Mesenchymal stem cell (in vitro differentiated cells and primary cell): ENCODE measurements around the gene ERCC4.

Source experiments
- DNase-seq: peaks from one replicate; pipeline ENCODE4 v3.0.0-alpha.2; 2013
- H2AFZ ChIP-seq: one replicate; pipeline ENCODE4 v1.6.1; 2013; ENCODE audit warnings: low read depth, mild to moderate bottlenecking, control low read depth, inconsistent platforms, low read length, moderate library complexity
- H2AK5ac ChIP-seq: 2 replicates; pipeline ENCODE4 v1.6.1; 2013; ENCODE audit warnings: low read length, moderate library complexity, mild to moderate bottlenecking, inconsistent platforms; ENCODE audit not compliant: severe bottlenecking
- H2BK120ac ChIP-seq: one replicate; pipeline ENCODE4 v1.6.1; 2013; ENCODE audit warnings: low read depth, mild to moderate bottlenecking, inconsistent platforms, low read length, moderate library complexity
- H2BK12ac ChIP-seq, 2 experiments: one replicate each; pipeline ENCODE4 v1.6.1; 2013; ENCODE audit warnings: inconsistent platforms in 2 of 2, low read length in 2 of 2, mild to moderate bottlenecking in 2 of 2, moderate library complexity in 2 of 2, control low read depth in 1 of 2
- H2BK15ac ChIP-seq: one replicate; pipeline ENCODE4 v1.6.1; 2013; ENCODE audit warnings: mild to moderate bottlenecking, low read depth, inconsistent platforms; ENCODE audit not compliant: poor library complexity, severe bottlenecking
- H2BK5ac ChIP-seq: 2 replicates; pipeline ENCODE4 v1.6.1; 2013; ENCODE audit warnings: low read depth, mild to moderate bottlenecking, low read length, control low read depth, inconsistent platforms; ENCODE audit not compliant: poor library complexity, severe bottlenecking
- H3K14ac ChIP-seq, 2 experiments: one replicate each; pipeline ENCODE4 v1.6.1; 2013; ENCODE audit warnings: inconsistent platforms in 2 of 2, low read length in 2 of 2, control low read depth in 1 of 2, mild to moderate bottlenecking in 1 of 2, moderate library complexity in 1 of 2
- H3K18ac ChIP-seq, 2 experiments: one replicate each; pipeline ENCODE4 v1.6.1; 2013; ENCODE audit warnings: inconsistent platforms in 2 of 2, low read length in 2 of 2, control low read depth in 1 of 2, low read depth in 1 of 2, mild to moderate bottlenecking in 1 of 2
- H3K23ac ChIP-seq, 2 experiments: one replicate each; pipeline ENCODE4 v1.6.1; 2013; ENCODE audit warnings: inconsistent platforms in 2 of 2, low read length in 2 of 2, mild to moderate bottlenecking in 2 of 2, moderate library complexity in 2 of 2, control low read depth in 1 of 2
- H3K27ac ChIP-seq: 2 replicates; pipeline ENCODE4 v1.5.1; 2013; ENCODE audit warnings: mild to moderate bottlenecking, moderate library complexity, low read length, control low read depth, inconsistent platforms; ENCODE audit not compliant: poor library complexity, severe bottlenecking
- H3K27me3 ChIP-seq, 2 experiments: 2 replicates each; pipeline versions ENCODE4 v1.6.1 to v1.7.0; 2013; ENCODE audit warnings: low read length in 2 of 2, mild to moderate bottlenecking in 2 of 2, moderate library complexity in 2 of 2, control low read depth in 1 of 2, inconsistent platforms in 1 of 2; ENCODE audit not compliant: control insufficient read depth in 1 of 2, insufficient read depth in 1 of 2
- H3K36me3 ChIP-seq, 2 experiments: 2 replicates each; pipeline versions ENCODE4 v1.6.1 to v1.7.0; 2013; ENCODE audit warnings: low read length in 2 of 2, control low read depth in 1 of 2, inconsistent platforms in 1 of 2, low read depth in 1 of 2, mild to moderate bottlenecking in 1 of 2; ENCODE audit not compliant: insufficient read depth in 2 of 2, control insufficient read depth in 1 of 2
- H3K4ac ChIP-seq, 2 experiments: one replicate each; pipeline ENCODE4 v1.6.1; 2013; ENCODE audit warnings: inconsistent platforms in 2 of 2, low read length in 2 of 2, mild to moderate bottlenecking in 2 of 2, moderate library complexity in 2 of 2, control low read depth in 1 of 2, low read depth in 1 of 2
- H3K4me1 ChIP-seq: 2 replicates; pipeline ENCODE4 v1.6.1; 2013; ENCODE audit warnings: low read depth, low read length, control low read depth; ENCODE audit not compliant: control insufficient read depth, insufficient read depth
- H3K4me2 ChIP-seq: 2 replicates; pipeline ENCODE4 v1.6.1; 2013; ENCODE audit warnings: low read length, mild to moderate bottlenecking, inconsistent platforms; ENCODE audit not compliant: poor library complexity, severe bottlenecking
- H3K4me3 ChIP-seq, 2 experiments: 2 replicates each; pipeline versions ENCODE4 v1.5.1 to v1.7.0; 2013; ENCODE audit warnings: low read length in 2 of 2, mild to moderate bottlenecking in 2 of 2, control low read depth in 1 of 2, low read depth in 1 of 2; ENCODE audit not compliant: insufficient read depth in 1 of 2
- H3K79me1 ChIP-seq: replicated peaks from 2 replicates; pipeline ENCODE4 v1.6.1; 2013; ENCODE audit warnings: mild to moderate bottlenecking, control low read depth, low read length, inconsistent platforms; ENCODE audit not compliant: poor library complexity, severe bottlenecking
- H3K9ac ChIP-seq: 2 replicates; pipeline ENCODE4 v1.7.0; 2013; ENCODE audit warnings: mild to moderate bottlenecking, low read length, moderate library complexity
- H3K9me3 ChIP-seq: 2 replicates; pipeline ENCODE4 v1.7.0; 2013; ENCODE audit warnings: mild to moderate bottlenecking, low read length; ENCODE audit not compliant: control insufficient read depth
- H4K8ac ChIP-seq: one replicate; pipeline ENCODE4 v1.6.1; 2013; ENCODE audit warnings: inconsistent platforms, mild to moderate bottlenecking, low read length, moderate library complexity
- H4K91ac ChIP-seq: one replicate; pipeline ENCODE4 v1.6.1; 2013; ENCODE audit warnings: mild to moderate bottlenecking, low read length, inconsistent platforms
- WGBS: methylation state at CpG from one replicate; pipeline ENCODE4 v1.1.7; 2013; ENCODE audit warnings: mixed read lengths; 5-methylcytosine and 5-hydroxymethylcytosine counted together

Gene ERCC4

GRCh38 chr16:13973321-13974023, 53.5 kb downstream of the ERCC4 start:
- Histone ChIP-seq H3K9ac (no peak overlapping the region), H4K91ac (no peak overlapping the region), H3K9me3 (peaks cover 6% of the 10 kb centered on the region), H2BK5ac (no peak overlapping the region), H2BK120ac (no peak overlapping the region), H3K4ac (no peak overlapping the region), H2AK5ac (no peak overlapping the region), H3K36me3 (no peaks in the 10 kb centered on the region), H2BK12ac (peak overlapping the region in 1 of 2 experiments; percentile 54), H3K27ac (no peak overlapping the region), H3K14ac (no peak overlapping the region), H3K23ac (no peak overlapping the region), H3K4me3 (no peak overlapping the region), H4K8ac (no peak overlapping the region), H3K27me3 (no peaks in the 10 kb centered on the region), H3K79me1 (no peaks in the 10 kb centered on the region), H3K18ac (no peak overlapping the region), H2AFZ (peak overlapping the region; percentile 32), H2BK15ac (no peak overlapping the region), H3K4me2 (no peak overlapping the region), H3K4me1 (no peaks in the 10 kb centered on the region)
- DNase-seq: no peak
- over 99% methylated on average over 9 of the region's 9 CpGs for WGBS

- Histone ChIP-seq H3K9me3 (peaks cover 23% of the 10 kb centered on the region), H3K36me3 (no peaks in the 10 kb centered on the region), H3K9ac (no peak overlapping the region), H3K4me3 (no peak overlapping the region), H3K4me1 (no peaks in the 10 kb centered on the region), H3K23ac (no peak overlapping the region), H3K14ac (no peak overlapping the region), H2AK5ac (no peak overlapping the region), H3K79me1 (no peaks in the 10 kb centered on the region), H4K8ac (no peak overlapping the region), H3K27ac (no peak overlapping the region), H2BK5ac (no peak overlapping the region), H3K4ac (no peak overlapping the region), H2AFZ (no peak overlapping the region), H2BK12ac (no peak overlapping the region), H3K18ac (no peak overlapping the region), H3K27me3 (no peaks in the 10 kb centered on the region), H2BK15ac (no peak overlapping the region), H2BK120ac (no peak overlapping the region), H3K4me2 (no peak overlapping the region), H4K91ac (no peak overlapping the region)
- WGBS: 92% methylated on average over 5 of the region's 6 CpGs
- no peak for DNase-seq
Measured at GRCh38 chr16:13977177-13977576, 57.2 kb downstream of the ERCC4 start.

GRCh38 chr16:13982451-13982850, 62.5 kb downstream of the ERCC4 start:
- 98% methylated on average over 3 of the region's 3 CpGs for WGBS
- H3K36me3 ChIP-seq: no peaks in the 10 kb centered on the region
- no peaks in the 10 kb centered on the region for H3K4me1 ChIP-seq
- H2BK12ac ChIP-seq: no peak overlapping the region
- no peak overlapping the region for H4K8ac ChIP-seq
- no peak overlapping the region for H3K14ac ChIP-seq
- no peak overlapping the region for H2BK5ac ChIP-seq
- no peak overlapping the region for H2BK120ac ChIP-seq
- H3K27ac ChIP-seq: no peak overlapping the region
- H2BK15ac ChIP-seq: no peak overlapping the region
- no peaks in the 10 kb centered on the region for H3K27me3 ChIP-seq
- no peaks in the 10 kb centered on the region for H3K79me1 ChIP-seq
- no peak overlapping the region for H3K9ac ChIP-seq
- H3K18ac ChIP-seq: no peak overlapping the region
- DNase-seq: no peak
- H3K4ac ChIP-seq: no peak overlapping the region
- no peak overlapping the region for H3K23ac ChIP-seq
- peaks cover 23% of the 10 kb centered on the region for H3K9me3 ChIP-seq
- no peak overlapping the region for H3K4me2 ChIP-seq
- H4K91ac ChIP-seq: peak overlapping the region; percentile 39
- H2AK5ac ChIP-seq: no peak overlapping the region
- H3K4me3 ChIP-seq: no peak overlapping the region
- H2AFZ ChIP-seq: no peak overlapping the region

GRCh38 chr16:13983625-13984024, 63.7 kb downstream of the ERCC4 start:
- no peak overlapping the region for H3K27ac ChIP-seq
- H3K4me3 ChIP-seq: no peak overlapping the region
- H2BK15ac ChIP-seq: no peak overlapping the region
- H3K23ac ChIP-seq: no peak overlapping the region
- no peak overlapping the region for H4K91ac ChIP-seq
- no peak overlapping the region for H3K18ac ChIP-seq
- no peaks in the 10 kb centered on the region for H3K4me1 ChIP-seq
- H3K4me2 ChIP-seq: no peak overlapping the region
- H2BK120ac ChIP-seq: no peak overlapping the region
- 100% methylated on average over 4 of the region's 5 CpGs for WGBS
- no peaks in the 10 kb centered on the region for H3K27me3 ChIP-seq
- no peak overlapping the region for H3K9ac ChIP-seq
- no peak overlapping the region for H3K14ac ChIP-seq
- DNase-seq: no peak
- no peak overlapping the region for H4K8ac ChIP-seq
- H3K9me3 ChIP-seq: peaks cover 23% of the 10 kb centered on the region
- H2BK5ac ChIP-seq: no peak overlapping the region
- no peaks in the 10 kb centered on the region for H3K36me3 ChIP-seq
- no peak overlapping the region for H2BK12ac ChIP-seq
- no peak overlapping the region for H3K4ac ChIP-seq
- H2AK5ac ChIP-seq: no peak overlapping the region
- H2AFZ ChIP-seq: no peak overlapping the region
- H3K79me1 ChIP-seq: no peaks in the 10 kb centered on the region
